Activated effector memory CD4-positive, alpha-beta T cell treated with anti-CD3 and anti-CD28 coated beads, Interleukin-2, amount 50 U/mL, for 16 hours (primary cell): Measurements from ENCODE around the gene ITGA2B.
"Not testable (repeated sequence)": the region's sequence is repeated elsewhere in the genome, so short reads cannot be mapped to it uniquely, and the experiment has no call there.

ENCODE experiments used
- DNase-seq: peaks from one replicate; pipeline ENCODE4 v3.0.0-alpha.2; 2020

The ITGA2B gene

DNA sequence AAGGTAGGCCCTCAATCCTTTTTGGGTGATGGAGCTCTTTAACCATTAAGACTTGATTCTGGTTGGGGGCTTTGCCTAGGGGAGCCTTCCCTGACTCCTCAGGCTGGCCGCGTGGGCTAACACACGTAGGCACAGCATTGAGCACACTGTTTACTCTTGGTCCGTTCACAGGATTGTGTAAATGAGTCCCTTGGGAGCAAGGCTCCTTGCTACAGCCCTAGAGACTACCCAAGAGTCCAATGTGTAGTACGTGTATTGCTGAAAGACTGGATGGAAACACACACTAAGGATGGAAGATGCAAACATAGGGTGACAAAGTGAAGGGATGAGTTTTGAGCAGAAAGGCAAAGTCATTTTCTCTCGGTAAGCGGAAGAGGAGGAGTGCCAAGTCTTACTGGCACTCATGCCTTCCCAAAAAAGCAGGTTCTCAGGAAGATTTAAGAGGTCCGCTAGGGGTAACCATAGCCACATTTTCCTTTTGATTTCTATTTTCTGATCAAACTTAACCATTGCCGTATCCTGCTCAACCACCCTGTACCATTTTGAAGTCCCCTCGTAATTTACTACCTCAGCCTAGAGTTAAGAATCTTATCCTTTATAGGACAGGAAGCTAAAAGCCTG lies 911 bp upstream of the ITGA2B start:
- no peak for DNase-seq

DNA sequence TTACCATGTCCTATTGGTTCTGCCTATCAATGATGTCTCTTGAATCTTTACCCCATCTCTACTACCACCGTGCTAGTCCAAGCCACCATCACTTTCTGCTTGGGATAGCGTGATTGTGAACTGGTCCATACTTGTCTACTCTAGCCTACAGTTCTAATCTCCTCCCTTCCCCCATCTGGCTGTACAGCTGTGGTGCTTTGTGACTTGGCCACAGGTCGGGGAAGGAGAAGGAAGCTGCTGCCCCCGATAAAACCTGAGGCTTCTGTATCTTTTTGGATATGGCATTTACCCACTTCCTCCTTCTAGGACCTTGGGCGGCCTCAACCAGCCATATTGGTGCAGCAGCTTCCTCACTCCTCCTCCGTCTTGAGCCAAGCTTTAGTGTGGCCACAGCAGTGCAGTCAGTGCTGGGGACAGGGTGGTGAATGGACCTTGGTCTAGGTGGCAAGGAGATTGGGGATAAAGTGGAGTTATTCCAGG lies 314 bp upstream of the ITGA2B start:
- DNase-seq: no peak

DNA sequence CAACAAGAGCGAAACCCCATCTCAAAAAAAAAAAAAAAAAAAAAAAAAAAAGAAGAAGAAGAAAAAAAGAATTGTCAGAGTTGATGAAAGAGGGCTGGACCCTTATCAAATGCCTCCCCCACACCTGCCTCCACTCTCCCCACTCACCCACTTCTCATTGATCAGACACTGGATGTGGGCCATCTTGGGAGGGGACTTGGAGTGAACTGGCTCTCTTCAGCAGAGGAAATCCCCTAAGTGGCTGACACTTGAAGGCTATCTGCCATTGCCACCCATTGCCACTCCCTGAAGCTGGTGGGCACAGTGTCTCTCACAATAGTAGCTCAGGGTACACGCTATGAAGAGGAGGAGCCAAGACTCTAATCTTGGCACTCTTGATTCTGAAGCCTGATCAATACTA lies 1.6 kb downstream of the ITGA2B start:
- no peak for DNase-seq

DNA sequence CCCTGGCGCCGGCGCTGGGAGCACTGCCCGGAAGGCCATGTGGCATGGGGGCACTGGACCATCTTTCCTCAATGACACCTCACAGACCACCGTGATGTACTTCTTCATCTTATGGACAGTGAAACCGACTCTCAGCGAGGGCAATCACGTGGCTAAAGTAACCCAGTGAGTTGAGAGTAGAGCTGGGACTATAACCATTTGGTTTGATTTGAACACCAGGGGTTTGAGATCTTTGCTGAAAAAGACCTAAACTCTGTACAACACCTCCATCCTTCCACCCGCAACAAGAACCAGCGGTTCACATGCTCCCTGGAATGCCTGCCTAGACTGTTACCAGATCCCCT lies 3.3 kb downstream of the ITGA2B start:
- DNase-seq: no peak

DNA sequence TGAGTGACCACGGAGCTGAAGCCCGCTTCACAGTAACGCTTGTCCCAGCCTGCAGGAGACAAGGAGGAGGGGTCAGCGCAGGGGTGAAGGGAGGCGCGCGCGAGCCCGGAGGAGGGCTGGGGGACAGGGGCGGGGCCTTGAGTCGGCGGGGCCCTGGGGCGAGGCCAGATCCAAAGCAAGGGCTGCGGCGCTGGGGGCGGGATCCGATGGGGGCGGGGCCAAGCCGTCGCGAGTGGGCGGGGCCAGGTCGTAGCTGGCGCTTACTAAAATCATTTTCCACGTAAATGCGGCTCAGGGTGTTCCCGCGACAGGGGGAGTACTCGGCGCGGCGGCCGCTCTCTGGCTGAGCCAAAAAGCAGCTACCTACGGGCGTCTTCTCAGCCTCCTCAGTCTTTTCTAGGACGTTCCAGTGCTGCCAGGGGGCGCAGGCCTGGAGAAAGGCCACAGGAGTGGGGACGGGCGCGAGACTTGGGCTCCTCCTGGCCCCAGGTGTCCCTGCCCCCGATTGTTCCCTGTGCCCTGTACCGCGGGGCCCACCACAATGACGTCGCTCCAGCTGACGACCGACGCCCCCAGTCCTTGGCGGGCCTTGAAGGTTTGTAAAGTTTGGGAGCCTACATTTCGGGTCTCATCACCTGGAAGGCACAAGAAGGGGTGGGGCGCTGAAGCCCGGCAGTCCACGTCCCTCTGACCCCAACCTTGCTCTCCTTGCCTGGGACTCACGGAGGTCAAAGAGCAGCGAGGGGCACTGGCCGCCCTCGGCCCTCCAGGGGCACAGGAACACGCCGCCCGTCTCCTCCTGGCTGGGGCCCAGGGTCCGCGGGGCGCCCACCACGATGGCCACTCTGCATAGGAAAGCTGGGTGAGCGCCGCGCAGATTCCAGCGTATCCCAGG lies 3.9 kb downstream of the ITGA2B start:
- peak; percentile 93 for DNase-seq

DNA sequence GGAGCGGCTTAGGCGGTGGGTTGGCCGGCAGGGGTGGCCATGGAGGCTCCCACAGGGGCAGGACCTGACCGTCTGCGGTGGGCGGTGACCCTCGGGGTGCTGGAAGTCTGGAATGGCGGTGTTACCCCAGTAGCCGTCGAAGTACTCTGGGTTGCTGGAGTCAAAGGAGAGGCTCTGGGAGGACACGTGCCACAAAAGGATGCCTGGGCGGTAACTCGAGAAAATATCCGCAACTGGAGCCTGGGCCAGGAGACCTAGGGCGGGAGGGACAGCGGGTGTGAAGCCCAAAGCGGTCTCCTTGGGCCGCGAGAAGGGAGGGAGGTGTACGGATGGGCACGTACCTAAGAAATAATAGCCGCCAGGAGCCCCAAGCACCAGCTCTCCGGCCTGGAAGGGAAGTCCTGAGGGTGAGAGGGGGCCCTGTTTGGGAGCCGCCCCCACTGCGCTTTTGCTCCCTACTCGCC lies 4.6 kb downstream of the ITGA2B start:
- DNase-seq: no peak

DNA sequence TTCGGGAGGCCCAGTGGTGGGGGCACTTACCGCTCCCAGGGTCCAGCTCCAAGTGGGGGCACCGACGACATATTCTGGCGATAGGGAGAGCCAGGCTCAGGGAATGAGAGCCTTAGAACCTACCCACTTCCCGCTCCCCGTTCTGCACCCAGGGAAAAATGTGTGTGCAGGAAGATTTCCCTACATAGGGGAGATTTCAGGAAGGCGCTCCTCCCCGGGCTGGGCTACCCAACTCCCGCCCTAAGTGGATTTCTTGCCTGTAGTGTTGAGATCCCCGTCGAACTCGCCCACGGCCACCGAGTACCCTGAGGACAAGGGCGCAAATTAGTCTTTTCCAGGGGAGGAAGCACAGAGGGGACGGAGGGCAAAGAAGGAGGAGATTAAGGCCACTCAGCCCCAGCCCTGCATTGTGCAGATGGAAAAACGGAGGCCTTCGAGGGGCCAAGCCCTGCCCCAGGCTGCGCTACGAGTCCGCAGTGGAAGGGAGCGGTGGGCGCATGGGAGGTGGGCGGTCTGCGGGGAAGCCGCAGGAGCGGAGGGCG lies 5.1 kb downstream of the ITGA2B start:
- no peak for DNase-seq

DNA sequence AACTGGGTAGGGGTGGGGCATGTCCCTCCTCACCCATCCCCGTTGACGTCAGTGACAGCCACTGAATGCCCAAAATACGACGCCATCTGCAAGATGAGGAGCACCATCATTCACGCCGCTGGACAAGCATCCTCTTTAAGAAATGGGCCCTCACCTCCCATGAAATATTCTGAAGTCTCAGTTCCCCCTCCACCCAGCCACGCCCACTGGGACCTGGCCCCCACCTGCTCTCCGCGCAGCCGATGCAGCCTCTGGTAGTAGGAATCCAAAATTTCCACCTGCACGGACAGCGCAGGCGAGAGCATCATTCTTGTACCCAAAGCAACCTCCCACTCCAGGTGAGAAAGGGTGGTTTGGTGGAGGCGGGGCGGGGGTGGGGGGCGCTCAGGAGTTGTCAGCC lies 5.6 kb downstream of the ITGA2B start:
- DNase-seq: no peak

DNA sequence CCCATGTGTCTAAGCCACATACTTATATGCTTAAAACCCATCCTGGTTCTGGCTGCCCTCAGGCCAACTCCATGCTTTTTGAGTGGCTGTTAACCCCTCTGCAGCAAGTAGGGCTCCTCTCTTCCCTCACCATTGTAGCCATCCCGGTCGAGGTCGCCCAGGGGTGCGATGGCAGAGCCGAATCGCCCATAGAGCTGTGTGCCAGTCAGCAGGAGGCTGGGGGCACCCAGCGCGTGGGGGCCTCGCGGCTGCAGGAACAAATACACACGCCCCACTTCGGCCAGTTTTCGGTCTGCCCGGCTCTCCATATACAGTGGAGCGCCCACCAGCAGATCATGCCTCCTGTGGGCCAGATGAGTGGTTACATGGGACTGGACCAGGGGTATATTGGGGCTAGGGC lies 6.1 kb downstream of the ITGA2B start:
- peak; percentile 54 for DNase-seq

DNA sequence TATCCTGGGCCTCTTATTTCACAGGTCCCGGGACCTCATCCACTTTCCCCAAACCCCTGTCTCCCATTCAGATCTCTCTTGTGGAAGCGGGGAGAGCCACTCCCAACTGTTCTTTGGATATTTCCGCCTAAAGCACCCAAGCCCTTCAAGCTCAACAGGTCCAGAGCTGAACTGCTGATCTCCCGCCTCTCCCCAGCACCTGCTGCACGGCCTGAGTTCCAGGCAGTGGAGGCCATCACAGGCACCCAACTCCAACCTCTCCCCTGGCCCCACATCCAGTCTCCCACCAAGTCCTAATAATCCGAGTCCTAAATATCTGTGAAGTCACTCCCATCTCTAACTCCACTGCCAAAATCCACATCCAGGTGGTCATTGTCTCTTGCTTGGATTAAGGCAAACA lies 6.5 kb downstream of the ITGA2B start:
- DNase-seq: peak; percentile 44

DNA sequence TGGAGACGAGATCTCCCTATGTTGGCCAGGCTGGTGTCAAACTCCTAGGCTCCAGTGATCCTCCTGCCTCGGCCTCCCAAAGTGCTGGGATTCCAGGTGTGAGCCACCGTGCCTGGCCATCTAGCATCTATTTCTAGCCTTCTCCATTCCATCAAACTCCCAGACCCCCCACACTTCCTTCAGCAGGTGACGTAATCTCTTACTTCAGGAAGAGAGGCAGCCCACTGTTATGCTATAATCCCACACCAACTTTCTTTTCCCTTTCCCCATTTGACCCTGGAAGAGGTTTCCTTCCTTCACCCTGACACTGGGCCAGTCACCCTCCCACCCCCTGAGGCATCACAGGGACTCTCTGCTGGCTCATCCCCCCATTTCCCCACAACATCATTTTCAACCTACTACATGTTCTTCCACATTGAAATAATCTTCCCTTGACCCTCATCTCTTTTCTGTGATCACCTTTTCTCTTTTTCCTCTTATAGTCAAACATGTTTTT lies 7.6 kb downstream of the ITGA2B start:
- no peak for DNase-seq

DNA sequence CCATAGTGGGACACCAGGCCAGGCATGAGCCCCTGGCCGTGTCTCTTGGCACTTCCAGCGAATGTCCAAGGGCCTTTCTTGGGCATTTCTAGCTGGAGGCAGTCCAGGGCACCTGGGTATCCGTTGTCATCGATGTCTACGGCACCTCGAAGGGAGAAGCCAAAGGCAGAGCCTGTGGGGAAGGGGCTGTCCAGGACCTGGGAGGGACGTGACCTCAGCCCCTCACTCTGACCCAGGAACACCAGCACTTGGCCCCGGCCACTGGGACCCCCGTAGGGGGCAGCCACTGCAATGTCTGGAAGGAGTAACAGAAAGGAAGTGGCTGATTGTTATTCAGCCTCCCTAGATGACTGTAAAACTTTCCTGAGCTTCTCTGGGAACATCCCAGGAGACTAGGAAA lies 8.7 kb downstream of the ITGA2B start:
- DNase-seq: no peak

DNA sequence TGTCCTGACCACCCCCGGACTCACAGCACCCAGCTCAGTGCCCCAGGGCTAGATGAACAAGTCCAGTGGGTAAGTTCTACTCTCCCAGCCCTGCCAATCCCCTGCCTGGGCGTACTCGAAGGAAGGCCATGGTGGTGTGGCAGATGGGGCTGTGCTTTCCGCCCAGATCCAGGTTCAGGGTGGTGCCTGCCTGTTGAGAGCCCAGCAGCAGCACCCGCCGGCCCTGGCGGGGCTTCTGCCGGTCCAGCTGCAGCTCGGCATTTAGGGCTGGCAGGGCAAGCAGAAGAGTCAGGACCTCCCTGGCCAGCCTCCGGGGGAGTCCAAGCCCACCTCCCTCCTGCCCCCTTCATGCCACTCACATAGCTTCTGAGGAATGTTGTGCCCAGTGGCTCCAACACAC lies 9.6 kb downstream of the ITGA2B start:
- no peak for DNase-seq

DNA sequence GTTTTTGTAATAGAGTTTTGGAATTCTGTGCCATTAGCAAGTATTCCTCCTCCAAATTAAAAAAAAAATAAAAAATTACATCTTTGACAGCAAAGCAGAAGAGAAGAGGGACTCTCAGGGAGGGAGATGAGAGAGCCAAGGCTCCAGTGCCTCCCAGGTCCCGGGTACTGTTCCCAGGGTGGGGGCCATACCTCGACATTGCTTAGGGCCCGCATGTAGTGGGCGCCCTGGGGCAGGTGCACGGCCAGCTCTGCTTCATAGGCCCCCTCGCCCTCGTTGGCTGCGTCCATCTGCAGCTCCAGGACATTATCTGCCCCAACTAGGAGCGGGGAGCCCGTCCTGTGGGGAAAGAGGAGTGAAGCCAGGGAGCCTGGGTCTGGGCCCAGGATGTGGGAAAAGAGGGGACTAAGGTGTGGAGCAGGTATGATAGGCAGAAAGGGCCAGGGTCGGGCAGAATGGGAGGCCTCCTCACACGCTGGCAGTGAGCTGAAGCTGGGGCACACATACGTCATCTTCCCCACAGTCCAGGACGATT lies 11.2 kb downstream of the ITGA2B start:
- no peak for DNase-seq

DNA sequence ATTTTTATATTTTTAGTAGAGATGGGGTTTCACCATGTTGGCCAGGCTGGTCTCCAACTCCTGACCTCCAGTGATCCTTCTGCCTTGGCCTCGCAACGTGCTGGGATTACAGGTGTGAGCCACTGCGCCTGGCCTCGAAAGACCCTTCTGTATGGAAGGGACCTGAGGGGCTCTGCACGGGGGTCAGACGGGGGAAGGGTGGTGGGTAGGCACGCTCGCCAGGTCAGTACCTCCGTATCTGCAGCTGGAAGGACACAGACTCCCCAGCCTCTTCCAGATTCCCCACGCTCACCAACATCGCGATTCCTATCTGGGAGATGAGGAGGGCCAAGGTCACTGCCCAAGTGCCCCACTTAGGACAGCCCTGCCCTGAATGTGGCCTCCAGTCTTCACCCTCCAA lies 12.7 kb downstream of the ITGA2B start:
- DNase-seq: no peak

DNA sequence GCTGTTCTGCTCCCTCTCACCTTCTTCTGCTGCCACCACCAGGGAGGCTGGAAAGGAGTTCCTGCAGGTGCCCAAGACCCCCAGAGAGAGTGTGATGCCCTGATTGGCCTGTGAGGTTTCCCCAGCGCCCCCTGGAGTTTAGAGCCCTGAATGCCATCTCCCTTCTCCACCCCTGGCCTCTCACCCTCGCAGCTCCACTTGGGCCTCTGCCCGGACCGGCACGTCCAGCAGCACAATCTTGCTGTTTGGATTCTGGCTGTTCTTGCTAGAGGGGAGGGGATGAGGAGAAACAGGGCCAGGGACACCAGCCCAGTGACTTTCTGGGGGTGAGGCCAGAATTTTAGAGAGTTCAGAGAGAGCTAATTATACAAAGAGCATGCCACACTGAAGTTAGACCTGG lies 13.3 kb downstream of the ITGA2B start:
- no peak for DNase-seq

DNA sequence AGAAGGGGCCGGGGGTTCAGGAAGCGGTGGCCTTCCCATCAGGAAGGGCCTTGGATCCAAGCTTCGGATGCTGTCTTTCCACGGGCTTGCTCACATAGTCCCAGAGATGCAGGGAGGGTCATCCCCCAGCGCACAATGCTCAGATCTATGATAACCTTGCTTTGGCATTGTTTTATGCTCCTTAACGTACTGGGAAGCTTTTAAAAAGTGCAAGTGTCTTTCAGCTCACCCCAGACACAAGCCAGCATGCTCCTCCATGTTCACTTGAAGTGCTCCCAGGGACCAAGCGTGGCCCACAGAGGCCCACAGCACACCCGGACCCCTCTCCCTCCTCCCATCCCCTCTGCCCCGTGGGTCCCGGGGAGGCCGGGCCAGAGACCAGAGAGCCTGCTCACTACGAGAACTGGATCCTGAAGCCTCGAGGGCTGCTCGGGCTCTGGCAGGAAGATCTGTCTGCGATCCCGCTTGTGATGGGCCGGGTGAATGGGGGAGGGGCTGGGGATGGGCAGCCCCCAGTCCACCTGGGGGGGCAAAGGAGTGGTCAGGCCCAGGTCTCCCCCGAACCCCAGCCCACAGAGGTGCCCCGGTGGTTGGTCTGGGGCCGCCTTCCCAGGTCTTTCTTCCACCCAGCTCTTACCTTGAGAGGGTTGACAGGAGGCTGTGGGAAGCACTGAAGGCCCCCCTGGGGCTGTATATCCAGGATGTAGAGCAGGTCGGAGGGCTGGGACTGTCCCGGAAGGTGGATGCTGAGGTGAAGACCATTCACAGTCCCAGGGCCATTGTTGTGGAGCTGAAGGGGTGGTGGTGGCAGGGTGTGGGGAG lies 14.0 kb downstream of the ITGA2B start:
- DNase-seq: no peak

DNA sequence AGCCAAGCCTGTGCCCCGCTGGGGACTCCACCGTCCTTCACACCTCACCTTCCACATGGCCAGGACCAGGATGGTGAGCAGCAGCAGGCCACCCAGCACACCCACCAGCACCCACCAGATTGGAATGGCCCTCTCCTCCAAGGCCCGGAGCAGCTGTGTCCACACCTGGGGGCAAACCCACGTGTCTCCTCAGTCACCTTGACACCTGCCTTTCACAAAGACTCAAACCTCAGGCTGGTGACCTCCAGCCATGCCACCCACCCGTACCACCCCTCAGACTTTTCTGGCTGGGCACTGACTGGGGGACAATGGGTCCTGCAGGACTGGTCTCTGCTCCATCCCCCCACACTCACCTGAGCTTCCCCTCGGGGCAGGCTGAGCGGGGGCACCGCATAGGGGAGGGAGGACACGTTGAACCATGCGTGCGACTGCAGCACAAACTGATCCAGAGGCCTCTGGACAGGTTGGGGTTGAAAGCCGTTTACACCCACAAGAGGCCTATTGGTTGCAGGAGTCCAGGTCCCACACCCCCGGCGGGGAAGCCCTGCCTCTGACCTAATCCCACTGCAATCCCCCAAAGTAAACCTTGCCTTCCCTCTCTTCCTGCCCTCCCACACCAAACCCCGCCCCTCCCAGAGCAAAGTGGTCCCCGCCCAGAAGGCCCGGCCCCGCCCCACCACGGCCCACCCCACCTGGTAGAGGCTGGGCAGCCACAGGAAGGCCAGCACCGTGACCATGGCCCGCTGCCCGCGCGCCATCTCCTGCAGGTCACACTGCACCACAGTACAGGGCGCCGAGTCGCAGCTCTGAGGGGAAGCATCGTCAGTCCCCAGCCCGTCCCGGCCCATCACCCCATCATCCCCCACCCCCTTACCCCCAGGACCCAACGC lies 14.9 kb downstream of the ITGA2B start:
- no peak for DNase-seq

DNA sequence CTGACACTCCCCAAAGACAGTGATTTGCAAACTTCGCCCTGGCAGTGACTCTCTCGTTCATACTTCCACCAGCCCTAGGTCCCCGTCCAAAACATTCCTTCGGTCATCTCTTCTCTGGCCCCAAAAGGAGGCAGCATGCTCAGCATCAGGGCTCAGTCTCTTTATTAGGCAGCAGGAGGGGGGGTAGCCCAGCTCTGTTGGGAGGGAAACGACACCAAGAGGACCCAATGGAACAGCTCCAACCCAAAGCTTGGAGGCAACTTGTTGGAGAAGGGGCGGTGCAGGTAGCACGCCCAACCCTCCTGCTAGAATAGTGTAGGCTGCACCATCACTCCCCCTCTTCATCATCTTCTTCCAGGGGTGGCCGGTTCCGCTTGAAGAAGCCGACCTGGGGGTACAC lies 17.4 kb downstream of the ITGA2B start:
- no peak for DNase-seq

DNA sequence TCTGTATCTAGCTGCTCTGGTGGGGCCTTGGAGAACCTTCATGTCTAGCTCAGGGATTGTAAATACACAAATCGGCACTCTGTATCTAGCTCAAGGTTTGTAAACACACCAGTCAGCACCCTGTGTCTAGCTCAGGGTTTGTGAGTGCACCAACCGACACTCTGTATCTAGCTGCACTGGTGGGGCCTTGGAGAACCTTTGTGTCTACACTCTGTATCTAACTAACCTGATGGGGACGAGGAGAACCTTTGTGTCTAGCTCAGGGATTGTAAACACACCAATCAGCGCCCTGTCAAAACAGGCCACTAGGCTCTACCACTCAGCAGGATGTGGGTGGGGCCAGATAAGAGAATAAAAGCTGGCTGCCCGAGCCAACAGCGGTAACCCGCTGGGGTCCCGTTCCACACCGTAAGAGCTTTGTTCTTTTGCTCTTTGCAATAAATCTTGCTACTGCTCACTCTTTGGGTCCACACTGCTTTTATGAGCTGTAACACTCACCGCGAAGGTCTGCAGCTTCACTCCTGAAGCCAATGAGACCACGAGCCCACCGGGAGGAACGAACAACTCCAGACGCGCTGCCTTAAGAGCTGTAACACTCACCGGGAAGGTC lies 19.9 kb downstream of the ITGA2B start:
- DNase-seq: not testable (repeated sequence)
